Keratinocyte (primary cell): ENCODE measurements around the gene EDDM13. TPM values are rescaled to one million over a fixed set of nuclear protein-coding genes. Genes with fewer than 3 reads are reported as not detected.

ENCODE experiments used
- DNase-seq: peaks from one replicate; pipeline ENCODE4 v3.0.0-alpha.2; 2011; ENCODE audit warnings: low read depth, missing footprints, low spot score
- FAIRE-seq: peaks from 2 replicates; lab custom pipeline; 2011; peaks lifted over from hg19 to GRCh38; lab: Jason Lieb, UNC
- H2AFZ ChIP-seq: 2 replicates; pipeline ENCODE4 v1.6.0; 2012; ENCODE audit warnings: low read length, control low read depth, inconsistent platforms; ENCODE audit not compliant: control insufficient read depth
- H3K27ac ChIP-seq: 2 replicates; pipeline ENCODE4 v1.5.1; 2011; ENCODE audit warnings: low read length; ENCODE audit not compliant: control insufficient read depth, insufficient read depth
- H3K27me3 ChIP-seq: 3 replicates; pipeline ENCODE4 v1.6.0; 2011; ENCODE audit warnings: low read length; ENCODE audit not compliant: control insufficient read depth, insufficient read depth; ENCODE audit errors: extremely low read depth
- H3K36me3 ChIP-seq, 2 experiments: 2 replicates in 1 of 2; 3 replicates in 1 of 2; pipeline ENCODE4 v1.5.1; 2011; ENCODE audit warnings: low read length in 2 of 2, mild to moderate bottlenecking in 1 of 2; ENCODE audit not compliant: control insufficient read depth in 2 of 2, insufficient read depth in 2 of 2; ENCODE audit errors: extremely low read depth in 1 of 2
- H3K4me1 ChIP-seq: 3 replicates; pipeline ENCODE4 v1.5.1; 2011; ENCODE audit warnings: low read length; ENCODE audit not compliant: control insufficient read depth, insufficient read depth; ENCODE audit errors: extremely low read depth
- H3K4me2 ChIP-seq: 3 replicates; pipeline ENCODE4 v1.6.0; 2011; ENCODE audit warnings: low read depth, low read length; ENCODE audit not compliant: control insufficient read depth, insufficient read depth; ENCODE audit errors: extremely low read depth
- H3K4me3 ChIP-seq, 3 experiments: fragments of 200-600 bp in 1 of 3; sonication (generic) in 1 of 3; 2 replicates in 2 of 3; 3 replicates in 1 of 3; pipeline ENCODE4 v1.5.1; 2011 to 2016; ENCODE audit warnings: low read length in 3 of 3, mild to moderate bottlenecking in 3 of 3, control low read depth in 2 of 3, inconsistent platforms in 1 of 3, low read depth in 1 of 3, mixed read lengths in 1 of 3, mixed run types in 1 of 3, moderate library complexity in 1 of 3; ENCODE audit not compliant: control insufficient read depth in 2 of 3, insufficient read depth in 2 of 3; ENCODE audit errors: extremely low read depth in 1 of 3
- H3K79me2 ChIP-seq: 2 replicates; pipeline ENCODE4 v1.6.0; 2012; ENCODE audit warnings: low read length; ENCODE audit not compliant: control insufficient read depth, insufficient read depth
- H3K9ac ChIP-seq: 3 replicates; pipeline ENCODE4 v1.6.0; 2011; ENCODE audit warnings: low read length; ENCODE audit not compliant: control insufficient read depth, insufficient read depth; ENCODE audit errors: extremely low read depth
- H3K9me1 ChIP-seq: 3 replicates; pipeline ENCODE4 v1.6.0; 2011; ENCODE audit warnings: low read length; ENCODE audit not compliant: control insufficient read depth, insufficient read depth; ENCODE audit errors: extremely low read depth
- H3K9me3 ChIP-seq: 2 replicates; pipeline ENCODE4 v1.5.1; 2012; ENCODE audit warnings: low read depth, low read length; ENCODE audit not compliant: control insufficient read depth
- H4K20me1 ChIP-seq: 3 replicates; pipeline ENCODE4 v1.6.0; 2011; ENCODE audit warnings: low read length; ENCODE audit not compliant: control insufficient read depth, insufficient read depth; ENCODE audit errors: extremely low read depth
- CTCF ChIP-seq, 3 experiments: IDR thresholded peaks in 1 of 3; conservative IDR thresholded peaks in 1 of 3; optimal IDR thresholded peaks in 1 of 3; 2 replicates in 2 of 3; 3 replicates in 1 of 3; pipeline versions ENCODE3 to v1.5.1; 2011; ENCODE audit warnings: low read length in 3 of 3, mild to moderate bottlenecking in 3 of 3, moderate library complexity in 2 of 3, control low read depth in 1 of 3, inconsistent platforms in 1 of 3; ENCODE audit not compliant: insufficient read depth in 2 of 3; ENCODE audit errors: extremely low read depth in 1 of 3
- EZH2 ChIP-seq: IDR thresholded peaks from one replicate; pipeline ENCODE4 v1.6.1; 2012; ENCODE audit warnings: inconsistent platforms, mild to moderate bottlenecking, low read length, moderate library complexity
- dilution Hi-C: fragments of 300-500 bp; cut with MboI; formaldehyde crosslinking; loops from one replicate; pipeline ENCODE4 v1.7.0; 2020; ENCODE audit warnings: low sequenced_read_pairs; ENCODE audit not compliant: extremely low pct_ligation_motif_present
- polyA plus RNA-seq, 5 experiments: library from polyadenylated mRNA; depleted of rRNA in 3 of 5; stranded (reverse) in 3 of 5; stranded (forward) in 1 of 5; unstranded in 1 of 5; fragments of >200 nt; gene quantifications; 1 replicate in 1 of 5; 2 replicates in 3 of 5; 3 replicates in 1 of 5; pipeline versions ENCODE4 v1.2.1 to v1.2.3, GENCODE V29; 2011 to 2012; ENCODE audit warnings: missing spikeins in 2 of 5, low read depth in 1 of 5, low replicate concordance in 1 of 5

Gene EDDM13
- polyA plus RNA-seq, 1 donor (not counting 4 experiments of a cell fraction or from before 2014, with no cell fraction given), result 6.1 TPM

GRCh38 chr19:56290104-56290503 lies 17.6 kb downstream of the EDDM13 start:
- Histone ChIP-seq H3K27me3 (no peaks in the 10 kb centered on the region), H3K36me3 (no peaks in the 10 kb centered on the region), H4K20me1 (no peaks in the 10 kb centered on the region), H3K4me3 (no peak overlapping the region), H2AFZ (no peak overlapping the region), H3K4me1 (peaks cover 14% of the 10 kb centered on the region), H3K4me2 (no peak overlapping the region), H3K9me3 (no peaks in the 10 kb centered on the region), H3K27ac (no peak overlapping the region), H3K9ac (no peak overlapping the region), H3K9me1 (no peaks in the 10 kb centered on the region), H3K79me2 (no peaks in the 10 kb centered on the region)
- FAIRE-seq (no peak), DNase-seq (no peak)
- dilution Hi-C loops, result no loop called here
- TF ChIP-seq CTCF (optimal IDR thresholded peaks at IDR 0.05 in 1 of 3, IDR thresholded peaks at IDR 0.05 in 1 of 3, conservative IDR thresholded peaks at IDR 0.05 in 1 of 3; ENCODE audit: extremely low read depth in 1 of 3, insufficient read depth in 2 of 3, low read length in 3 of 3), result no peak
- TF ChIP-seq EZH2, result no peak

- no peak for TF ChIP-seq CTCF (optimal IDR thresholded peaks at IDR 0.05 in 1 of 3, IDR thresholded peaks at IDR 0.05 in 1 of 3, conservative IDR thresholded peaks at IDR 0.05 in 1 of 3; ENCODE audit: extremely low read depth in 1 of 3, insufficient read depth in 2 of 3, low read length in 3 of 3)
- no peak for TF ChIP-seq EZH2
- H3K9me1 ChIP-seq, result no peaks in the 10 kb centered on the region
- no peak overlapping the region for H3K9ac ChIP-seq
- H3K4me3 ChIP-seq, result no peak overlapping the region
- no peaks in the 10 kb centered on the region for H3K27me3 ChIP-seq
- no peak overlapping the region for H3K27ac ChIP-seq
- no peak overlapping the region for H3K4me2 ChIP-seq
- H4K20me1 ChIP-seq, result no peaks in the 10 kb centered on the region
- FAIRE-seq (no peak), DNase-seq (no peak)
- dilution Hi-C loops, result no loop called here
- H3K9me3 ChIP-seq, result no peaks in the 10 kb centered on the region
- H3K4me1 ChIP-seq, result peaks cover 27% of the 10 kb centered on the region
- no peak overlapping the region for H2AFZ ChIP-seq
- no peaks in the 10 kb centered on the region for H3K79me2 ChIP-seq
- H3K36me3 ChIP-seq, result no peaks in the 10 kb centered on the region
Observed at GRCh38 chr19:56291867-56292266, 19.3 kb downstream of the EDDM13 start.
